WTC11 (cell line): ENCODE data around the gene ZCCHC14.

Source experiments
- CBFB ChIP-seq: sonication (generic); formaldehyde crosslinking; IDR thresholded peaks from 2 replicates; pipeline ENCODE4 v1.8.1; 2022; ENCODE audit warnings: mild to moderate bottlenecking, low read depth, missing genetic modification reagents
- TF ChIP-seq, protein P1 (sequence below): fragments of 200-600 bp; IDR thresholded peaks from 2 replicates; pipeline ENCODE4 v1.8.0; 2022; ENCODE audit warnings: antibody characterized with exemption

DNA sequence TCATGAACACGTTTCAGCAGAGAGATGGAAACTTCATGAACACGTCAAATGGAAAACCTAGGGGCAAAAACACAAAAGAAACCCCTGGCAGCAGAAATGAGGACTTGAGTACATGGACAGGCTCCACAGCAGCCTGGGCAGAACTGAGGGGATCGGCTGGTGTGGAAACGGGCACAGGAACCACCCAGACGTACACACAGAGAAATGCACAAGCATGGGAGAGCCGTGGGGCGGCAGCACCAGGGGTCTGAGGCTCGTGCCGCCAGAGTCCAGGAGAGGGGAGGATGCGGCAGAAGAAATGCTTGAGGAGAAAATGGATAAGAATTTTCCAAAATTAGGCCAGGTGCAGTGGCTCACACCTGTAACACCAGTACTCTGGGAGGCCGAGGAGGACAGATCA, 70.7 kb downstream of the ZCCHC14 start:
- TF ChIP-seq CBFB (CRISPR knock-in tag): no peak
- TF ChIP-seq, protein P1, sequence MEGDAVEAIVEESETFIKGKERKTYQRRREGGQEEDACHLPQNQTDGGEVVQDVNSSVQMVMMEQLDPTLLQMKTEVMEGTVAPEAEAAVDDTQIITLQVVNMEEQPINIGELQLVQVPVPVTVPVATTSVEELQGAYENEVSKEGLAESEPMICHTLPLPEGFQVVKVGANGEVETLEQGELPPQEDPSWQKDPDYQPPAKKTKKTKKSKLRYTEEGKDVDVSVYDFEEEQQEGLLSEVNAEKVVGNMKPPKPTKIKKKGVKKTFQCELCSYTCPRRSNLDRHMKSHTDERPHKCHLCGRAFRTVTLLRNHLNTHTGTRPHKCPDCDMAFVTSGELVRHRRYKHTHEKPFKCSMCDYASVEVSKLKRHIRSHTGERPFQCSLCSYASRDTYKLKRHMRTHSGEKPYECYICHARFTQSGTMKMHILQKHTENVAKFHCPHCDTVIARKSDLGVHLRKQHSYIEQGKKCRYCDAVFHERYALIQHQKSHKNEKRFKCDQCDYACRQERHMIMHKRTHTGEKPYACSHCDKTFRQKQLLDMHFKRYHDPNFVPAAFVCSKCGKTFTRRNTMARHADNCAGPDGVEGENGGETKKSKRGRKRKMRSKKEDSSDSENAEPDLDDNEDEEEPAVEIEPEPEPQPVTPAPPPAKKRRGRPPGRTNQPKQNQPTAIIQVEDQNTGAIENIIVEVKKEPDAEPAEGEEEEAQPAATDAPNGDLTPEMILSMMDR: no peak
